IMR-90 (cell line): Measurements from ENCODE around the gene PALLD. TPM values are rescaled to one million over a fixed set of nuclear protein-coding genes. Genes with fewer than 3 reads are reported as not detected.
A peak's percentile ranks its signal among the peaks of the same experiment; 100 is the strongest.

Source experiments
- ATAC-seq: fragments of 200-7000 bp; cut with Tn5 transposase; 2 replicates; pipeline ENCODE4 v1.9.1; 2020; ENCODE audit warnings: low read depth, mild to moderate bottlenecking, moderate library complexity
- BruUV-seq: library from RNA; stranded (reverse); fragments of 400-500 nt; replicated peaks from 2 replicates; lab custom pipeline; 2021; lab: Mats Ljungman, UMichigan
- CTCF ChIA-PET: fragments of 300-600 bp; formaldehyde crosslinking; extraction: SDS; loops from one replicate; lab custom pipeline; 2021; ENCODE audit warnings: antibody characterized with exemption; lab: Yijun Ruan, JAX
- POLR2A ChIA-PET: fragments of 300-600 bp; sonication (Branson Sonifier 250); formaldehyde crosslinking; loops from one replicate; lab custom pipeline; 2022; ENCODE audit warnings: antibody characterized with exemption; ENCODE audit not compliant: unreplicated experiment; lab: Charles Lee
- DNase-seq: peaks from one replicate; pipeline ENCODE4 v3.0.0; 2013
- H2AFZ ChIP-seq: replicated peaks from 2 replicates; pipeline ENCODE3; 2013; ENCODE audit warnings: low read length, mild to moderate bottlenecking; ENCODE audit not compliant: poor library complexity
- H2AK5ac ChIP-seq: 2 replicates; pipeline ENCODE4 v1.6.1; 2013; ENCODE audit warnings: low read depth, low read length, inconsistent platforms
- H2AK9ac ChIP-seq: replicated peaks from 2 replicates; pipeline ENCODE3; 2013; ENCODE audit warnings: mild to moderate bottlenecking, low read depth, low read length, moderate library complexity; ENCODE audit not compliant: poor library complexity
- H2BK120ac ChIP-seq: 2 replicates; pipeline ENCODE4 v1.6.1; 2013; ENCODE audit warnings: low read depth, low read length, inconsistent platforms
- H2BK15ac ChIP-seq: 3 replicates; pipeline ENCODE4 v1.6.1; 2013; ENCODE audit warnings: low read depth, low read length, inconsistent platforms
- H2BK20ac ChIP-seq: 2 replicates; pipeline ENCODE4 v1.6.1; 2013; ENCODE audit warnings: low read depth, mild to moderate bottlenecking, inconsistent platforms, low read length, moderate library complexity
- H2BK5ac ChIP-seq: 2 replicates; pipeline ENCODE4 v1.6.1; 2013; ENCODE audit warnings: mild to moderate bottlenecking, low read depth, low read length, inconsistent platforms; ENCODE audit not compliant: poor library complexity, severe bottlenecking
- H3K14ac ChIP-seq: replicated peaks from 2 replicates; pipeline ENCODE4 v1.6.1; 2013; ENCODE audit warnings: low read depth, low read length, inconsistent platforms
- H3K18ac ChIP-seq: 2 replicates; pipeline ENCODE4 v1.6.1; 2013; ENCODE audit warnings: low read depth, low read length, control low read depth
- H3K23ac ChIP-seq: 2 replicates; pipeline ENCODE4 v1.6.1; 2013; ENCODE audit warnings: low read depth, low read length, inconsistent platforms
- H3K27ac ChIP-seq: 2 replicates; pipeline ENCODE4 v1.5.1; 2013; ENCODE audit warnings: mild to moderate bottlenecking, control low read depth, low read length; ENCODE audit not compliant: insufficient read depth
- H3K27me3 ChIP-seq: 2 replicates; pipeline ENCODE4 v1.6.1; 2013; ENCODE audit warnings: low read length; ENCODE audit not compliant: control insufficient read depth, insufficient read depth
- H3K36me3 ChIP-seq: 2 replicates; pipeline ENCODE4 v1.6.1; 2013; ENCODE audit warnings: low read length, mixed read lengths; ENCODE audit not compliant: control insufficient read depth, insufficient read depth
- H3K4ac ChIP-seq: 2 replicates; pipeline ENCODE4 v1.6.1; 2013; ENCODE audit warnings: low read depth, low read length, inconsistent platforms
- H3K4me1 ChIP-seq: 2 replicates; pipeline ENCODE4 v1.6.1; 2013; ENCODE audit warnings: low read length, mixed read lengths; ENCODE audit not compliant: control insufficient read depth, insufficient read depth
- H3K4me2 ChIP-seq: 2 replicates; pipeline ENCODE4 v1.6.1; 2013; ENCODE audit warnings: low read depth, mild to moderate bottlenecking, control low read depth, low read length, moderate library complexity
- H3K4me3 ChIP-seq: 2 replicates; pipeline ENCODE4 v1.5.1; 2013; ENCODE audit warnings: low read depth, mild to moderate bottlenecking, control low read depth, low read length, moderate library complexity; ENCODE audit not compliant: insufficient read depth
- H3K56ac ChIP-seq: 2 replicates; pipeline ENCODE4 v1.6.1; 2013; ENCODE audit warnings: low read length, inconsistent platforms; ENCODE audit not compliant: insufficient read depth; ENCODE audit errors: extremely low read depth
- H3K79me1 ChIP-seq, 2 experiments: 2 replicates each; pipeline ENCODE4 v1.6.1; 2013; ENCODE audit warnings: low read length in 2 of 2, inconsistent platforms in 1 of 2, low read depth in 1 of 2
- H3K9ac ChIP-seq: 2 replicates; pipeline ENCODE4 v1.6.1; 2013; ENCODE audit warnings: low read depth, low read length, control low read depth
- H3K9me1 ChIP-seq: 2 replicates; pipeline ENCODE4 v1.6.1; 2013; ENCODE audit warnings: low read length, inconsistent platforms; ENCODE audit not compliant: insufficient read depth
- H3K9me3 ChIP-seq: 2 replicates; pipeline ENCODE4 v1.6.1; 2013; ENCODE audit warnings: low read length; ENCODE audit not compliant: control insufficient read depth, insufficient read depth
- H4K20me1 ChIP-seq: 2 replicates; pipeline ENCODE4 v1.6.1; 2013; ENCODE audit warnings: low read length, inconsistent platforms; ENCODE audit not compliant: insufficient read depth
- H4K5ac ChIP-seq: 2 replicates; pipeline ENCODE4 v1.6.1; 2013; ENCODE audit warnings: mild to moderate bottlenecking, low read depth, low read length, control low read depth
- H4K8ac ChIP-seq, 2 experiments: 2 replicates each; pipeline ENCODE4 v1.6.1; 2013; ENCODE audit warnings: low read depth in 2 of 2, low read length in 2 of 2, control low read depth in 1 of 2, inconsistent platforms in 1 of 2
- H4K91ac ChIP-seq: 2 replicates; pipeline ENCODE4 v1.6.1; 2013; ENCODE audit warnings: low read depth, low read length, inconsistent platforms; ENCODE audit not compliant: insufficient read depth
- BHLHE40 ChIP-seq: fragments of 150-350 bp; IDR thresholded peaks from 2 replicates; pipeline ENCODE4 v1.6.1; 2016; ENCODE audit warnings: mild to moderate bottlenecking, low read depth, low read length
- CEBPB ChIP-seq: IDR thresholded peaks from 2 replicates; pipeline ENCODE4 v1.6.1; 2012; ENCODE audit warnings: low read depth, low read length, improper control_type of control experiment
- CHD1 ChIP-seq: IDR thresholded peaks from 2 replicates; pipeline ENCODE4 v1.6.1; 2012; ENCODE audit warnings: low read depth, low read length, improper control_type of control experiment
- MXI1 ChIP-seq: IDR thresholded peaks from 2 replicates; pipeline ENCODE4 v1.6.1; 2012; ENCODE audit warnings: low read depth, mild to moderate bottlenecking, low read length, moderate library complexity, borderline replicate concordance
- NFE2L2 ChIP-seq: fragments of 150-350 bp; IDR thresholded peaks from 2 replicates; pipeline ENCODE4 v1.6.1; 2016; ENCODE audit warnings: low read depth, mild to moderate bottlenecking, low read length
- POLR2A ChIP-seq: IDR thresholded peaks from 2 replicates; pipeline ENCODE4 v1.6.1; 2012; ENCODE audit warnings: mild to moderate bottlenecking, low read depth, low read length
- WGBS, 2 experiments: methylation state at CpG; one replicate each; pipeline versions ENCODE4 v1.1.5 to v1.1.7; 2013; ENCODE audit warnings: missing lambda C conversion rate in 2 of 2; ENCODE audit not compliant: insufficient read length in 1 of 2; ENCODE audit errors: extremely low coverage in 2 of 2; 5-methylcytosine and 5-hydroxymethylcytosine counted together
- dilution Hi-C: fragments of 300-500 bp; cut with HindIII; formaldehyde crosslinking; loops from one replicate; pipeline ENCODE4 v1.14.3; 2018; ENCODE audit warnings: low sequenced_read_pairs; ENCODE audit not compliant: unreplicated experiment
- in situ Hi-C: fragments of 300-500 bp; cut with MboI; formaldehyde crosslinking; loops from 3 replicates; pipeline ENCODE4 v1.14.3; 2019; ENCODE audit warnings: low sequenced_read_pairs, inconsistent platforms, mixed read lengths
- intact Hi-C: fragments of 100-400 bp; cut with micrococcal nuclease; formaldehyde crosslinking; loops from 2 replicates; pipeline ENCODE4 v1.10.0; 2022
- polyA plus RNA-seq, 3 experiments: library from polyadenylated mRNA; depleted of rRNA; stranded (reverse); fragments of >200 nt; gene quantifications; 2 replicates each; pipeline ENCODE4 v1.2.3, GENCODE V29; 2012; ENCODE audit warnings: low replicate concordance in 1 of 3
- total RNA-seq: library from RNA; depleted of rRNA; stranded (reverse); fragments of >200 nt; gene quantifications from 2 replicates; pipeline ENCODE4 v1.2.3, GENCODE V29; 2012

PALLD gene
- total and polyA plus RNA-seq, 2 of the 4 experiments (the other 2 are of a cell fraction), result 91.0 to 91.9 TPM

DNA sequence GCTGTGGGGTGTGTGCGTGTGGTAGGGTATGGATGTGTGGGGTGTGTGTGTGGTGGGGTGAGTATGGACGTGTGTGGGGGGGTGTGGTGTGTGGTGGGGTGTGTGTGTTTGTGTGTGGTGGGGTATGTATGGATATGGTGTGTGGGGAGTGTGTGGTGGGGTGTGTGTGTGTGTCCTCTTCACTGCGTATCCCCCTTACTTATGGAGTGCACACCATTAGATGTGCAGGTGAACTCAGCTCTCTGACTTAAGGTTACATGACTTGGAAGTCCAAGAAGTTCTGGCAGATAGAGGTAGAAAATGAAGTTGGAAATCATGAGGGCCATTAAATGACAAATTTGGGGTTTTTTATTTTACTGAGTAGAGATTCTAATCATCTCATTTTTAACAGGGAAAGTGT is 182.5 kb downstream of the PALLD start:
- dilution Hi-C loops, result no loop called here

More for the DNA sequence above, 182.5 kb downstream of the PALLD start:
- Histone ChIP-seq H3K9ac (no peak overlapping the region), H3K27ac (no peak overlapping the region), H2BK20ac (peak overlapping the region; percentile 65), H3K9me1 (peaks cover 23% of the 10 kb centered on the region), H4K8ac (peak overlapping the region in 1 of 2 experiments; percentile 69; a peak in 2 of 4 replicates), H3K4me3 (no peak overlapping the region), H2AK5ac (peak overlapping the region; percentile 98), H2BK15ac (peak overlapping the region; percentile 69; the same call in 2 of the 3 replicates), H3K18ac (peak overlapping the region; percentile 78), H4K20me1 (no peaks in the 10 kb centered on the region), H2AFZ (no peak overlapping the region), H3K27me3 (no peaks in the 10 kb centered on the region), H3K79me1 (peaks cover 0 to 9% of the 10 kb centered on the region in 2 experiments; a peak in 1 of 4 replicates), H3K9me3 (no peaks in the 10 kb centered on the region), H3K4ac (peak overlapping the region; percentile 97), H4K91ac (peak overlapping the region; percentile 71), H3K14ac (peak overlapping the region; percentile 76), H2BK5ac (peak overlapping the region; percentile 69), H2AK9ac (no peak overlapping the region), H2BK120ac (peak overlapping the region; percentile 91), H3K36me3 (no peaks in the 10 kb centered on the region), H3K4me2 (no peak overlapping the region), H4K5ac (peak overlapping the region; percentile 73), H3K56ac (0 out of 2 replicates have a peak overlapping the region, but pooled peaks have one; percentile 4), H3K23ac (peak overlapping the region; percentile 38; the same call in 1 of the 2 replicates), H3K4me1 (peaks cover 12% of the 10 kb centered on the region)
- no TSS peak for BruUV-seq
- TF ChIP-seq NFE2L2 (no peak), CHD1 (no peak), POLR2A (no peak), BHLHE40 (no peak), CEBPB (no peak), MXI1 (no peak)
- in situ Hi-C loops (loop anchor here (25.0 kb wide), 1 partner anchor 492 kb away; no protein-coding TSS in a partner anchor), intact Hi-C loops (no loop called here)
- CTCF ChIA-PET, result no interaction called here
- DNase-seq (no peak), ATAC-seq (no peak)
- POLR2A ChIA-PET, result no interaction called here
- WGBS, 2 experiments, result 90% methylated on average over 2 of the region's 3 CpGs; no CpG with 5 or more reads in 1 of the 2 experiments
